Fibroblast of skin of scalp (primary cell): Measurements from ENCODE around the gene NDST4. TPM values are rescaled to one million over a fixed set of nuclear protein-coding genes. Genes with fewer than 3 reads are reported as not detected.
A peak's percentile ranks its signal among the peaks of the same experiment; 100 is the strongest.

ENCODE experiments used
- DNase-seq: peaks from one replicate; pipeline ENCODE4 v3.0.0-alpha.2; 2013
- polyA plus RNA-seq, 2 experiments: library from polyadenylated mRNA; unstranded; fragments of 120-200 nt; gene quantifications; one replicate each; pipeline ENCODE4 v1.2.1, GENCODE V29; 2013; ENCODE audit not compliant: insufficient read length in 2 of 2

NDST4 gene
- polyA plus RNA-seq (2013, experiment 1 of 2; ENCODE audit: insufficient read length): not detected
- polyA plus RNA-seq (2013, experiment 2 of 2; ENCODE audit: insufficient read length): not detected

GRCh38 chr4:115113506-115114106 is at the start of gene NDST4:
Gene NDST4 (minus strand): TSS chr4:115113620. CDS start chr4:115077036, 36,584 bp downstream.
- DNase-seq: peak; percentile 47

GRCh38 chr4:115159141-115159540 is 45.7 kb upstream of the NDST4 start:
- DNase-seq: peak; percentile 61

DNA sequence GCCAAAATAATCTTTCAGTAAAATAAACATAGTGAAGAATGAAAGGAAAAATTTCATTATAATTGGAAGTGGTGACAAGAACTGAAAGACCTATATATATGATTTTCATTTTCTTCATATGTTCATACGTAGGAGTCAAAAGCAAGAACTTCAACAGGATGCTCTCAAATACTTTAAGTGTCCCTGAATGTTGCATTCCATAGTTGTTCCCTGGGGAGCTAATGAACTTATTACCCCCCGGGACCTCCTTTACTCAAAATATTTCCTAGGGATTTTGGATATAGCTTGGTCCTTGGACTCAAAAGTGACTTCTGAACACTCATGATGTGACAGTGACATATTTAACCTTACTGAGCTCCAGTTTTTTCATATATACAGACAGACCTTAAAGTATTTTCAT is 44.9 kb upstream of the NDST4 start:
- peak; percentile 61 for DNase-seq

GRCh38 chr4:115154826-115155225 is 41.4 kb upstream of the NDST4 start:
- DNase-seq: peak; percentile 41

DNA sequence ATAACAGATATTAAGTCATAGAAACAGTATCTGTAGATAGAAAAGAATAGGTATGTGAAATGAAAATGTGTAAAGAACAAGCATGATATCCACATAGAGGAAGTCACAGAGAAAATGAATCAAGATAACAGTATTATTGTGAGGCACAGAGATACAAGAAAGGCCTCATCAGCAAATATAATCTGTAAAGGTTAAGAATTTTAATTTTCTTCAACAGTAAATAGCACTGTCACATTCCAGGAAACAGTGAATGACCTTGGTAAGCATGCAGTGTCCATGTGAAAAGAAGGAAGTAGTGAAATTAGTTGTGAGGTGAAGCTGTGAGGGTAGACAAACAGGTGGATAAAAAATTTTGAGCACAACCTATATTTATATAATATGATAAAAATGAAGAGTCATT is 39.5 kb upstream of the NDST4 start:
- DNase-seq: no peak

GRCh38 chr4:115152081-115152480 is 38.7 kb upstream of the NDST4 start:
- no peak for DNase-seq

DNA sequence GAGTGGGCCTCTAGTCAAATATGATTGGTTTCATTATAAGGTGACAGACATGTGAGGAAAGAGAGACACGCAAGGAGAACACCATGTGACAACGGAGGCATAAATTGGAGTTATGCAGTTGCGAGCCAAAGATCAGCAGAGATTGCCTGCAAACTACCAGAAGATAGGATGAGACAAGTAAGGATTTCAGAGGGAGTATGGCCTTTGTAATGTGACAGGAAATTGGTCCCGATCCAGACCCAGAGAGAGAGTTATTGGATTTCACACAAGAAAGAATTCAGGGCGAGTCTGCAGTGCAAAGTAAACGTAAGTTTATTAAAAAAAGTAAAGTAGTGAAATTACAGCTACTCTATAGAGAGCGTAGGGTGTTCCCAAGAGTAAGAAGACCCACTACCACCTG is 35.7 kb upstream of the NDST4 start:
- DNase-seq: no peak

DNA sequence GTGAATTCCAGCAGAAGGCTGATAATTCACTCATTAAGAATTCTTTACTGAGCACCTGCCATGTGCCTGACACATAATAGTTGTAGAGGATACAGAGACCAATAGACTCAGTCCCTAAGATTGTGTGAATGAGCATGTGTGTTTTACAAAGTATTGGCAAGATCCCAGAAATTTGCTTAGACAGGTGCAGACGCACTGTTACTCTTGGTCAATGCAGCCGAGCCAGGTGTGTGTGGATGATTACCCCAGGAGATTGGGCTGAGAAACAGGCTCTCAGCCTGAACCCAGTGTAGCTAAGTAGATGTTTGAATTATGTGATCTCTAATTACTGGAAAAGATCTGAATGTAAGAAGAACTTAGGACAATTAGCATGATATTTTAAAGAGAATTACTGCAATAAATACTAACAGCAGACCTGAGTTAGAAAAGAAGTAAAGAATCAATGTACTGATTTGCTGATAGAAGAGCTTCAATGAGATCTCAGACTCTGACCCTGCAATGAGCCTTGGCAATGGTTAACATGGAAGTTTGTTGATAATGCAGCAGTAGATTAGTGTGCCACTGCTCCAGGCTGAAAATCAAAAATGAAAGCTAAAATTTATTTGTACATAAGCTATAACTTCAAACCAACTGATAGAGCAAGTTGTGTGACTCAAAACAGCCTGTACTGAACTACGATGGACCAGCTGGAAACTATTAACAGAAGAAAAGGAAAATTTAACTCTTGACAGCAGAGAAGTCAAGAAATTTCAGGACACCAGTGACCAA is 32.2 kb upstream of the NDST4 start:
- no peak for DNase-seq

- peak; percentile 2 for DNase-seq
Observed at GRCh38 chr4:115128037-115128436, 14.6 kb upstream of the NDST4 start.

DNA sequence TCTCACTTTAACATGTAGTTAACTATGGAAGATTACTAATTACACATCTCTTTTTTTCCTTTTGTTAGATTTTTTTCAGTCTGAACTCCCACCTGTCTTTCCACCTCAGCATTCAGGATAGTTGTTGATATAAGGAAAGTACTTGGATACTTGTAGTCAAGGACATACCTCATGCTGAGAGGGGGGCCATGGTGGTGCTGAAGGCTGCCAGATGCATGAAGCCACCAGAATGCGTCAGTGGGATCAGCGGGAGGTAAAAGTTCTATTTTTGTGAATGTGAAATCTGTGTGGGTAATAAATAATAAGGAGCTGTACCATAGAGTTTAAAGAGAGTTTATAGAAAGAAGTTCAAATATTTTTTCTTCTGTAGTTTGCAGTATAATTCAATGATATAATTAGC is 13.1 kb upstream of the NDST4 start:
- DNase-seq: peak; percentile 39

- no peak for DNase-seq
Observed at GRCh38 chr4:115121351-115122043, 8.1 kb upstream of the NDST4 start.

- DNase-seq: peak; percentile 7
Observed at GRCh38 chr4:115119804-115120352, 6.5 kb upstream of the NDST4 start.

DNA sequence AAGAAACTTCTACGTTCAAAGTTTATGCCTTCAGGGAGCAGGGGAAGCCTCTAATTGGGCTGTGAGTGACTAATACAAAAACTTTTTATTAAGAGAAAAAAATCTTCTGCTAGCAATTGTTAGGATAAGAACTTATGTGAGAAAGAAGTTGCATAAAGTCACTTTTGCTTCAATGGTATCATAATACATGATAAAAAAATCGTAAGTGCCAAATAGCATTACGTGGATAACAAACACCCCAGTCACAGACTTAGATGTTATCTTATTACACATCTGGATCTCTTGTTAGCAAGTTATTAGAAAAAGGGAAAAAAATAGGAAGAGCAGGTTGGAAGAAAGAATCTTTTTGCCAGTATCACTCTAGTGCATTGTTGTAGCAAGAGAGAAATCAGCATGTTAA is 4.2 kb upstream of the NDST4 start:
- no peak for DNase-seq

GRCh38 chr4:115110191-115111181 is 2.9 kb downstream of the NDST4 start:
- DNase-seq: peak; percentile 3

DNA sequence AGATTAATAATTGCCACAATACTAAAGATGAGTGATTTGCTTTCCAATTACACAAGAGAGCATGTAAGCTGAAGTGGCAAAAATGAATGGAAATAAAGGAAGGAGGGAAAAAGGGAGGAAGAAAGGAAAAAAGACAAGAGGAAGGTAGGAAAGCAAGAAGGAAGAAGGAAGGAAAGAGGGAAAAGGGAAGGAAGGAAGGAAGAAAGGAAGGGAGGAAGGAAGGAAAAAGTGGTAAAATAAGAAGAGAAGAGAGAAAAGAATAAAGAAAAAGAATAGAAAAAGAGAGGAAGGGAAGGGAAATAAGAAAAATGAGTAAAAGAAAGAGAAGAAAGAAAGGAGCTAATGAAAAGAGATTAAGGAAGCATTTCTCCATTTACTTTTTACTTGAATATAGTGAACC is 4.6 kb downstream of the NDST4 start:
- no peak for DNase-seq

- no peak for DNase-seq
Observed at GRCh38 chr4:115107411-115107810, 6.0 kb downstream of the NDST4 start.

DNA sequence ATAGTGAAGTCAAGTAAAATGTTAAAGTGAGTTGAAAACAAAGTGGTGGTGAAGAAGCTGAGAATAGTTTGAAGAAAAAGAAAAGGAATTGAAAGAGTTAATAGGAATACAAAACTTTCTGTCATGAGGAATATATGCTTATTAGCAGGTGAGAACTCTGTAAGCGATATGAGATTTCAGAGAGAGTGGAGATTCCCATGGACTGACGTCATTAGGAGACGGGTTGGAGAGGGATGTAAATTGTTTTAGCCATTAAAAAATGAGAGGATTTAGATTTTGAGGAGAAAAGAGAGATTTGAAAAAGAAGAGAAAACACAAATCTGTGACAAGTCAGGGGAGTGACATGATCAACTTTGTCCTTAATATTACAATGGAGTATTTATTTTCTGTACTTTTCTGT is 11.7 kb downstream of the NDST4 start:
- DNase-seq: no peak

DNA sequence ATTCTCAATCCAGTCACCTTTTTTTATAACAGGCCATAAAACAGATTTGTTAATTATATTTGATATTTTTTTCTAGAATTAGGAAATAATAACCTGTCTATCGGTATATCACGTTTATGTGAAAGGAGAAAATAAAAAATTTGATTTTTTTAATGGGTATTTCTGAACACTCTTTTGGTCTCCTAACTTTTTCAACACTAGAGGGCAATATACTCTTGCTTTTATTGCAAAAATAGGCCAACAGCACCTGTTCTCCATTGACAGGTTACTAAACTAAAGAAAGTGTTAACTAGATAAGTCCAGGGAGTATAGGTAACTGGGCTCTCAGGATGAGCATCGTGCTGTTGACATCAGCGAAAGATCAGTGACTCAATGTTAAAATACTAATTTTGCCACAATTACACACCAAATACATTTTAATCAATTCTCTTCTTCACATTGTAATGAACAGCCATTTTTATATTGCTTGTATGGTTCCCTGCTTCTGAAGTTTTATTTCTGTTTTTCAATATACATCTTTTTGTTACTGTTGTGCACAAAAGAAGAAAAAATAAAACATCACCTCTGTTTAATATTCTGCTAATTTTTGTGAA is 22.8 kb downstream of the NDST4 start:
- peak; percentile 21 for DNase-seq

DNA sequence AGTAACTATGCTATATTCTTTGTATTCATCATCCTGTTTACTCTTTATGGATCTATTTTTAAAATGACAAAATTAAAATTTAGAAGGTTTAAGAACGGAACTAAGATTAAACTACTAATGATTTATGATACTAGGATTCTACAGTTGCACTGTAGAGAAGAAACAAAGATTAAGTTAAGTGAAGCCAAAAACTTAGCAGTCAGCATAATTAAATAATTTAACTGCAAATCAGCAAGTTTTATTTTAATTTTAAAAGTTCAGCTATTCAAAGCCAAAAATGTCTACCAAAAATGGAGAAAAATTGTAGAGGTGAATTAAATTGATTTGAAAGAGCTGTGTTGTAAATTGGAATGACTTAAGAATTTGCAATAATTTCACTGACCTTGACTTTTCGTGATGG is 30.8 kb downstream of the NDST4 start:
- DNase-seq: no peak

GRCh38 chr4:115076691-115077090 is 36.7 kb downstream of the NDST4 start:
- DNase-seq: no peak

DNA sequence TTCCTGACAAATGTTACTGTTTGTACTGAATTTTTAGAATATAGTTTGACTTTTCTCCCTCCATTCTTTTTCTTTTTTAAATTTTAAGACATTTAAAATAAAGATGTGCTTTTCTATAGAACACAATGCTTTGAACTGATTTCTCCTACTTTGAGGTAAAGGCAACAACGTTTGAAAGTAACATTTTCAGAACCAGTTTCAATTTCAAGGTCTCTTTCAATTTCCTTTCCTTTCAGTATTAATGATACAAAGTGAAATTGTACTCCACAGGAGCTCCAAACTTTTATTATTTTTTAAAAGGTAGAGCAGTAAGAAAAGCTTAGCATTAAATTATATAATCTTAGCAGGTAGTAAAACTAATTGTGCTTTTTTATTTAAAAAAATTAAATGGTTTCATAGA is 54.9 kb downstream of the NDST4 start:
- DNase-seq: no peak

- no peak for DNase-seq
Observed at GRCh38 chr4:115054836-115055235, 58.6 kb downstream of the NDST4 start.
